ENCODE results near the gene TOMM34.

Gene TOMM34, protein sequence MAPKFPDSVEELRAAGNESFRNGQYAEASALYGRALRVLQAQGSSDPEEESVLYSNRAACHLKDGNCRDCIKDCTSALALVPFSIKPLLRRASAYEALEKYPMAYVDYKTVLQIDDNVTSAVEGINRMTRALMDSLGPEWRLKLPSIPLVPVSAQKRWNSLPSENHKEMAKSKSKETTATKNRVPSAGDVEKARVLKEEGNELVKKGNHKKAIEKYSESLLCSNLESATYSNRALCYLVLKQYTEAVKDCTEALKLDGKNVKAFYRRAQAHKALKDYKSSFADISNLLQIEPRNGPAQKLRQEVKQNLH

GRCh38 chr20:44960103-44960852, at the start of gene TOMM34:
Gene TOMM34 (minus strand): TSS chr20:44960397. CDS start chr20:44960333, 64 bp downstream.
- DNase-seq = peak; percentile 97 to 99

DNA sequence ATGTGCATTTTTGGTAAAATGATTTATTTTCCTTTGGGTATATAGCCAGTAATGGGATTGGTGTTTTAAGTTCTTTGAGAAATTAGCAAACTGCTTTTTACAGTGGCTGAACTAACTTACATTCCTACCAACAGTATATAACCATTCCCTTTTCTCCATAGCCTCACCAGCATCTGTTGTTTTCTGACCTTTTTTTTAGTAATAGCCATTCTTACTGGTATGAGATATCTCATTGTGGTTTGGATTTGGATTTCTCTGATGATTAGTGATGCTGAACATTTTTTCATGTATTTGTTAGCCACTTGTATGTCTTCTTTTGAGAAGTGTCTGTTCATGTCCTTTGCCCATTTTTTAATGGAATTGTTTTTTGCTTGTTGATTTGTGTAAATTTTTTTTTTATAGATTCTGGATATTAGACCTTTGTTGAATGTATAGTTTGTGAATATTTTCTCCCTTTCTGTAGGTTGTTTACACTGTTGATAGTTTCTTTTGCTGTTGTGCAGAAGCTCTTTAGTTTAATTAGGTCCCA, 48.4 kb upstream of the TOMM34 start:
- DNase-seq = no peak

GRCh38 chr20:44997668-44998067, 37.5 kb upstream of the TOMM34 start:
- no peak for DNase-seq

GRCh38 chr20:44997171-44997570, 37.0 kb upstream of the TOMM34 start:
- DNase-seq = no peak

- no peak for DNase-seq
Observed at GRCh38 chr20:44993343-44993742, 33.1 kb upstream of the TOMM34 start.

- no peak for DNase-seq
Observed at GRCh38 chr20:44990957-44991356, 30.8 kb upstream of the TOMM34 start.

DNA sequence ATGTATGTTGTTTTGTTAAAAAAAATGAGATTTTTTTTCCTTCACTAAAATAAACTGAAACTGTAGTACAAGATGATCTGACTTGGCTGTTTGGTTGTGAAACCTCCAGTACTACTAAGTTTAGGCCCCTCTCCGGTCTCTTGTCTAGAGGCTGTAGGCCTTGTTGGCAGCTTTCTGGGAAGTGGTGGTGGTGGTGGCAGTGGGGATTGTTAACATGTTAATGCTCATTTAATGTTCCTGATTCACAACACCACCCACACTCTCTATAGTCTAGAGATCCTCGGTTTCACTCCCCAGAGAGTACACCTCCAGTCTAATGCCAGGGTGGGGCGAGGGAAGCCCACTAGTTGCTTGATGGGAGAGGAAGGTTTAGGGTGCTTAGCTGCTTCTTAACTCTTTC, 30.2 kb upstream of the TOMM34 start:
- DNase-seq = peak; percentile 57 to 68

DNA sequence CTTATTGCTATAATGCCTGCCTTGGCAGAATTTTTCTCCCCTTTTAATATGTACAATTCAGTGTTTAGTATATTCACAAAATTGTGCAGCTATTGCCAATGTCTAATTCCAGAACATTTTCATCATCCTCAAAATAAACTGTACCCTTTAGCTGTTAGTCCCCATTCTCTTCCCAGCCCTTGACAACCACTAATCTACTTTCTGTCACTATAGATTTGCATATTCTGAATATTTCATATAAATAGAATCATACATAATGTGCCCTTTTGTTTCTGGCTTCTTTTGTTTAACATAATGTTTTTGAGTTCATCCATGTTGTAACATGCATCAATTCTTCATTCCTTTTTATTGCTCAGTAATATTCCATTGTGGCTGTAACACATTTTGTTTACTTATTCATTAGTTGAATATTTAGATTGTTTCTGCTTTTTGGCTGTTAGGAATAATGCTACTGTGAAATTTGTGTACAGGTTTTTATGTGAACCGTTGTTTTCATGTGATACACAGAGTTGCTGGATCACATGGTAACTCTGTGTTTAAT, 28.5 kb upstream of the TOMM34 start:
- DNase-seq = no peak

GRCh38 chr20:44983093-44983674, 23.0 kb upstream of the TOMM34 start:
- no peak for DNase-seq

DNA sequence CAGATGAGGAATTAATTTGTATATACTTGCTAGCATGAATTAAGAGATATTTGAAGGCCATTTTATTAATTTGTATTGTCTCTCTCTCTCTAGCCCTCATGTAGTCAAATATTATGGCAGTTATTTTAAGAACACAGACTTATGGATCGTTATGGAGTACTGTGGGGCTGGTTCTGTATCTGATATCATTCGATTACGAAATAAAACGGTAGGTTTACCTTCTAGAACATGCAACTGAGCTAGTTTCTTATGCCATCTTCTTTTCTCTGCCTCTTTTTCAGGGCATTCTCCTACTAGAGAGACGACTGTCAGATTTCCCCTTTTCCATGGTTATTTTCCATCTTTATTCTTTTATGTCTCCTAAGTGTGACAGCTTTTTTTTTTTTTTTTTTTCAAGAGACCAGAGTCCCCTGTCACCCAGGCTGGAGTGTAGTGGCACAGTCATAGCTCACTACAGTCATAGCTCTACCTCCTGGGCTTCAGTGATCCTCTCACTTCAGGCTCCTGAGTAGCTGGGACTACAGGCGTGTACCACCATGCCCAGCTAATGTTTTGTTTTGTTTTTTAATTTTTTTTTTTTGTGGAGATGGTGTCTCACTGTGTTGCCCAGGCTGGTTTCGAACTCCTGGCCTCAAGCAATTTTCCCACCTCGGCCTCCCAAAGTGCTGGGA, 21.7 kb upstream of the TOMM34 start:
- DNase-seq = no peak

DNA sequence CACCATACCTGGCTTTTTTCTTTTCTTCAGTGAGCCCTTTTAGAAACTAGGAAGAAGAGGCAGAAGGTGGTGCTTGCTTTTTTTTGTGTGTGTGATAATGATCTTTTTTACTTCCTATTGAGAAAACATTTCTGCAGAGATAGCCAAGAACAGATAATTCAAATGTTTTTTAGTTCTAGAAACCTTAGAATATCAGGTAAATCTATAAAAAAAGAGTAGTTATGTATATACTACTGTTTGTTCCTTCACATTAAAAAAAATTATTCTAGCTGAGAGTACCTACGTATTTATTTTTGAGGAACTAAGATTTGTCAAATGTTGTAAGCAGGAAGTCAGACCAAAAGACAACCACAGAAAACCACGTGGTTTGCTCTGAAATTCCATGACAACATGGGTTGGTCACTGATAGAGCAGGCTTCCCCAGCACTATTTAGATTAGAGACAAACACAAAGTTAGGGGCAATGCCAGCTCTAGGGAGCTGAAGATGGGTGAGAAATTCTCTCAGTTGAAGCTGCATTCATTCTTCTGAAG, 19.0 kb upstream of the TOMM34 start:
- peak; percentile 24 to 63 for DNase-seq

GRCh38 chr20:44976698-44977097, 16.5 kb upstream of the TOMM34 start:
- DNase-seq = no peak

GRCh38 chr20:44973053-44973452, 12.9 kb upstream of the TOMM34 start:
- no peak for DNase-seq

DNA sequence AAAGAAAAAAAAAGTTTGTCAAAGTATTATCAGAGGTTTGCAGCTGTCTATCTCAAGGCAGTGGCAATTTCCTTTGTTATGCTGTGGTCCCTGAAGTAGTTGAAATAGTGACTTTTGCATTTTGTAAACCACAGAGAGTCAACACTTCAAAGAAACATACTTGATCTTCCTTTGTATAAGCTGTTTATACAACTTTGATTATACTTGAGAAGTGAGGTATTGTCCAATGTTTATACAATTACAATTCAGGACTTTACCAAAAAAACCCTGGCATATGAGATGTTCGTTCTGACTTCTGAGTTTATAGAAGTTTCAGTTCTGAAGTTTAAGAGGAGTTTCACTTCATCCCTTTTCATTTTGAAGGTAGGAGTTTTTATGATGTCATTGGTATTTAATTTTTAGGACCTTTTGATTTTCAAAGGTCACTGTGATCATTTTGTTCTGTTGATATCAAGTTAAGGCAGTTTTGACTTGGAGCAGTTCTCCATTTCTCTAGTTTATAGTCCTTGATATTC, 10.1 kb upstream of the TOMM34 start:
- no peak for DNase-seq

GRCh38 chr20:44969300-44969894, 9.2 kb upstream of the TOMM34 start:
- peak in 1 of 2 donors; percentile 41 for DNase-seq

DNA sequence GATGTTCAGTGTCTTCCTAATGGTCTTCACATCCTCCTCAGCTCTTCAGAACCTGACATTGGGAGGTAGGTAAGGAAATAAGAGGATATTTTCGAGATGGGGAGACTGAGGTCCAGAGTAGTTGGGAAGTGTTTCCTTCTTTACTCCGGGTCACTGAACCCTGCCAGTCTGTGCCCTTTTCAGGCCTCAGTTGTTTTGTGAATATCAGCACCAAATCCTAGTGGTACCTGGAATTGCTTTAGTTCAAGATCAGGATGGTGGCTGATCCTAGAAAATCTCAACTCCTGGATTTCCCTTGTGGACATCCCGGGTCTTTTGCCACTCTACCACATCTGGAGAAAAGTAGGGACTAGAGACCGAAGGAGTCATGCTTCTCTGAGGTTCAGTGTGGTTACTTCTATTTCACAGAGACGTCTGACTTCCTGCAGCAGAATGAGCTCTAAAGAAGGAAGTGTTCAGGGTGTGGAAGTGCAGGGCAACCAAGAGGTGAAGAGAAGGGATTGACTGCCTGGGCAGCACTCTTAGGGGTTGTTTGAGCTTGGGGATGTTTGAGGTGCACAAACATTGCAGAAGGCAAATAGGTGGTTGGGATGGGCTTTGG, 7.1 kb upstream of the TOMM34 start:
- DNase-seq = peak in 1 of 2 donors; percentile 40

GRCh38 chr20:44966030-44966961, 6.1 kb upstream of the TOMM34 start, which contains the start of gene STK4:
Gene STK4 (plus strand): TSS chr20:44966512. CDS start chr20:44966569, 57 bp downstream.
- peak; percentile 95 to 96 for DNase-seq

DNA sequence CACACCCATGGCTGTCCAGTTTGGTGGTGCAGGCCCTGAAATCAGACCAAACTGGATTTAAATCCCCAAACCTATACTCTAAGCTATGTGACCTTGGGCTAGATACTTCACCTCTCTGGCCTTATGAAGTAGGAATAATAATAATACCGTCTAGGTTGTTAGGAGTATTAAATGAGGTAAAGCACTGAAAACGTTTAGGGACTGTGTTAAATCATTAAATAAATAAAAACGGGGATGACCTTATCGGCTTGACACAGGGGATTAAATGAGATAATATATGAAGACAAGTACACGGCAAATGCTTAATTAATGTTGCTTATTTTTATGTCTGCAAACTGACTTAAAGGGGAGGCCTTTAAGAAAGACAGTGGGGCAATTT, 5.4 kb upstream of the TOMM34 start:
- DNase-seq = no peak

GRCh38 chr20:44963325-44964215, 3.4 kb upstream of the TOMM34 start:
- no peak for DNase-seq
